HG03095 (cell line): ENCODE measurements around the gene SLC6A19.

Source experiments
- ATAC-seq: cut with Tn5 transposase; IDR thresholded peaks from one replicate; pipeline ENCODE4 v1.9.1; 2021; ENCODE audit warnings: moderate library complexity; ENCODE audit not compliant: unreplicated experiment

Gene SLC6A19

DNA sequence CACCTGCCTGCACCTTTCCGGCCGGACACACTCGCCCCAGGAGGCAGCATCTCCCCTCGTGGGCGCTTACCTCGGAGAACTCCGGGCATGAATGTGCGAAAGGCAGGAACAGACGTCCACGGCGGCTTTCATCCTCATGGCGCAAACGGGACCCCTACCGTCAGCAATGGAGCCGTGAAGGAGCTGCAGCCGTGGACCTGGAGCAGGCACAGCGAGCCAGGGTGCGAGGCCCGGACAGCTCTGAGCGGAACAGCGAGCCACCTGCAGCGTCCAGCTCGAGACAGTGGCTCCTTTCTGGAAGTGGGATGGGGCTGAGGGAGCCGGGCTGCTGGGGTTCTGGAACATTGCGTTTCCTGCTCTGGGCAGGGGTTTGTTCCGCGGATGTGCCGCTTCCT is 7.8 kb upstream of the SLC6A19 start:
- no peak for ATAC-seq

- no peak for ATAC-seq
Observed at GRCh38 chr5:1194378-1194777, 7.0 kb upstream of the SLC6A19 start.

DNA sequence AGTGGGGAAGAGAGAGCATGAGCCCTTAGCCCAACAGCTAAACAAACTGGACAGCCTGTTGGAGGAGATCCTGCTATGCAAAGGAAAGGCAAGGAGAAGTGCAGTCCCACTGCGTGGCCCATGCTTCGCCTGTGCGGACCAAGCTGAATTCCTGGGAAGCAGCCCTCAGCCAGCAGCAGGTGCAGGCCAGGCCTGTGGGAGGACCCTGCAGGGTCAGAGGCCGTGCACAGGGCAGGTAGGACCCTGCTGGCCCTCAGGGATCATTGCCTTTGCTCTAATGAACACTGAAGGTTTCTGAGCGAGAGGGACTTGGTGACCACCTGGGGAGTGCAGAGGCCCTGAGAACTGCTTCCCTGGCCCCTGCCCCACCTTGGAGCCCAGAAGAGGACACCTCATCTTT is 6.0 kb upstream of the SLC6A19 start:
- no peak for ATAC-seq

GRCh38 chr5:1195916-1196315 is 5.5 kb upstream of the SLC6A19 start:
- ATAC-seq, result no peak

- ATAC-seq, result no peak
Observed at GRCh38 chr5:1196562-1196961, 4.8 kb upstream of the SLC6A19 start.

GRCh38 chr5:1197876-1198666 is 3.3 kb upstream of the SLC6A19 start:
- ATAC-seq, result no peak

DNA sequence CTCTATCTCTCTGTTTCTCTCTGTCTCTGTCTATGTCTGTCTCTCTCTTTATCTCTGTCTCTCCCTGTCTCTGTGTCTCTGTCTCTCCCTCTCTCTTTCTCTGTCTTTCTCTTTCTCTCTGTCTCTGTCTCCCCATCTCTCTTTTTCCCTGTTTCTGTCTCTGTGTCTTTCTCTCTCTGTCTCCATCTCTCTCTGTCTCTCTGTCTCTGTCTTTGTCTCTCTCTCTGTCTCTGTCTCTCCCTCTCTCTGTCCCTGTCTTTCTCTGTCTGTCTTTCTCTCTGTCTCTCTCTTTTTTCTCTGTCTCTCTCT is 2.1 kb upstream of the SLC6A19 start:
- ATAC-seq, result no peak

DNA sequence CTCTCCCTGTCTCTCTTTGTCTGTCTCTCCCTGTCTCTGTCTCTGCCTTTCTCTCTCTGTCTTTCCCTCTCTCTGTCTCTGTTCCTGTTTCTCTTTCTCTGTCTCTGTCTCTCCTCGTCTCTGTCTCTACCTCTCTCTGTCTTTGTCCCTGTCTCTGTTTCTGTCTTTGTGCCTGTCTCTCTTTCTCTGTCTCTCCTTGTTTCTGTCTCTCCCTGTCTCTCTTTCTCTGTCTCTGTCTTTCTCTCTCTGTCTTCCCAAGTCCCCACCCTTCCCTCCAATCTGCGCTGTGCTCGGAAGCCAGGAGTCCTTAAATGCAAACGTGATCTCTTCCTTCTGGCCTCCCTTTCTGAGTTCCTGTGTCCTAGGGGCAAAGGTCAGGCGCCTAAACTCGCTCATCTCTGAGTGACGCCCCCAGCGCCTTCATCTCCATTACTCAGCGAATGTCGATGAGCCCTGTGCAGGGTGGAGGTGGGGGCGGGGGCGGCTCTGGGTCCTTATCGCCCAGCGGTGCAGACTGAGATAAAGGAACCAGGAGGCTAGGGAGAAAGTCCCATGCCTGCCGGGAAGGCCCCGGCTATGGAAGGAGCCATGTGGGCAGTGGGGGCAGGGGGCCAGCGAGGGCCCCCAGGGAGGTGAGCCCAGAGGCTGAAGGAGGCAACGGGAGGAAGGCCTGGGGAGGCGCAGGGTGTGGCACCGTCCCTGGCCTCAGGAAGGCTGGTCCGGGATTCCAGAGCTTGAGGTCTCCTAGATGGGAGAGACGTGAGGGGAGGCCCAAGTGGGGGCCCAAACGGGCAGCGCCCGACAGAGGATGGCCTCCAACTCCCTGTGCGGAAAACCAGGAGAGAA is 1.5 kb upstream of the SLC6A19 start:
- no peak for ATAC-seq

DNA sequence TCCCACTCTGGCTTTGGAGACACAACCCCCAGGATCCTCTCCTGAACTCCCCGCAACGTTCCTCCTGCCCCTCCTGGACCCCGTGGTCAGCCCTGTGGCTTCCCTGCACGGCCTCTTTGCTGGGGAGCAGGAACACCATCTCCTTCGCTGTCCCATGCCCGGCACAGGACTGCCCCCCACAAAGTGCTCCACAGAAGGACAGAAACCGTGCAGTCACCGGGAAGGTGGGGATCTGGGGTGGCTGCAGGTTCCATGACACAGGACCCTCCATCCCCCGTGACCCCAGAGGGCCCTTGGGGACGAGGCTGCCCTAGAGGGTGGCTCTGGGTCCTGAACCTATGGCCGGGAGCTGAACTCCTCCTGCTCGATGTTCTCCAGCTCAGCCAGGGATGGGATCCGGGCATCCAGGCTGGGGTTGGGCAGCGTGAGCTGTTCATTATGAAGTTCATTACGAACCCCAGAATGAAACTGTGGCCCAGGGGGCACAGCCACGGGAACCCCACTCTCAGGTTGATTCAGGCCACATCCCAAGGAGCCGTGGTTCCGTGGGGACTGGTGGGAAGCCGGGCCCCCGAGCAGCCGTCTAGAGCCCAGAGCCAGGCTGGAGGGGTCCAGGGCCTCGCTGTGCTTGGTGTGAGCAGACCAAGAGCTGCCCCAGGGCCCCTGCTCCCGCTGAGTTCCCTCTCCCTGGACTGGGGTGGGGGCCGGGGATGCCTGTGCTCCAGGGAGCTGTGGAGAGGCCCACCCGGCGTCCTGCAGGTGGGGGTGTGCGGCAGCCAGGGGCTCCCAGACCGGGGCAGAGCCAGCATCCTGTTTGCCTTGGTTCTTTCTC is 684 bp upstream of the SLC6A19 start:
- no peak for ATAC-seq

DNA sequence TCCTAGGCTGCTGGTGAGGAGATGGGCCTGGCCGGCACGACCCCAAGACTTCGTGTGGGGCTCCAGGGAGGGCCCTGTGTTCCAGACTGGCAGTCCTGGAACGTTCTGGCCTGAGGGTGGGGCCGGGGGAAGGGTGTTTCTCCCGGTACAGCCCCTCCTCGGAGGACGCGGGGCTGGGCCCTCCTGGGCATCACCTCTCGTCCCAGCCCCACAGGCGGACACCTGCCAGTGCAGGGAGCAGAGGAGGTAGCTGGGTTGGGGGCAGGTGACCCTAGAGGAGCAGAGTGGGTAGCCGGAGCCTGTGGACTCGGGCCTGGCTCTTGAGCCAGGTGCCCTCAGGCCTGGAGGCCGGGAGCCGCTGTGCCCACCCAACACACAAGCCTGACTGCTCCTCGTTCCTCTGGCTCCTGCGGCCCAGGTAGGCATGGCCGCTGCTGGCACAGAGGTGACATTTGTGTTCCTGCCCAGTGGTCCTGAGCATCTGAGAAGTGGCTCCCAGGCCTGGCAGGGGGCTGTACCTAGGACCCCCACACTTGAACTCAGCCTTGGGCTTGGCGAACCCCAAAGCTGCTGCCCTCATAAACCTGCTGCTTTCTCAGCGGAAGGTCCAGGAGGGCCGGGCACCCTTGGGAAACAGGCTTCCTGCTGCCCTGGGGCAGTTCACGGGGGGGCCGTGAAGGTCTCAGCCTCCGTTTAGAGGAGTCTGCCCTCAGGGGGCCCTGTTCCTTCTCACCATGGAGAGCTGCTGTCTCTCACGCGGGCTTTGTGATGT is 817 bp downstream of the SLC6A19 start:
- no peak for ATAC-seq

DNA sequence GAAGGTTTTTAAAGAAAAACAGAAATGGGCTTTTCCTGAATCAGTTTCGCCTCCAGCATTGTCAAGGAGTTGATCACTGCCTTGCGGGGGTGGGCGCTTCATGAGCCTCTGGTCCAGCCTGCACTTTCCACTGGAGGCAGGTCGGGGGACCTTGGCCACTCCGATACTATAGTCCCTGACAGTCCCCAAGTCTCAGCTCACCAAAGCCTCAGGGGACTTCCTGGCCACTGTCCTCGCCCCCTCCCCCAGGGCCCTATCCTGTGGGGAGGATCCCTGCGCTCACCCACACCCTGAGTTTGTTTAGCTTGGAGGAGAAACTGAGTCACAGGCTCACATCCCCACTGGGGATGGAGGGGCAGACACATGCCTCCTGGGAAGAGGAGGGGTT is 1.4 kb downstream of the SLC6A19 start:
- ATAC-seq, result no peak

DNA sequence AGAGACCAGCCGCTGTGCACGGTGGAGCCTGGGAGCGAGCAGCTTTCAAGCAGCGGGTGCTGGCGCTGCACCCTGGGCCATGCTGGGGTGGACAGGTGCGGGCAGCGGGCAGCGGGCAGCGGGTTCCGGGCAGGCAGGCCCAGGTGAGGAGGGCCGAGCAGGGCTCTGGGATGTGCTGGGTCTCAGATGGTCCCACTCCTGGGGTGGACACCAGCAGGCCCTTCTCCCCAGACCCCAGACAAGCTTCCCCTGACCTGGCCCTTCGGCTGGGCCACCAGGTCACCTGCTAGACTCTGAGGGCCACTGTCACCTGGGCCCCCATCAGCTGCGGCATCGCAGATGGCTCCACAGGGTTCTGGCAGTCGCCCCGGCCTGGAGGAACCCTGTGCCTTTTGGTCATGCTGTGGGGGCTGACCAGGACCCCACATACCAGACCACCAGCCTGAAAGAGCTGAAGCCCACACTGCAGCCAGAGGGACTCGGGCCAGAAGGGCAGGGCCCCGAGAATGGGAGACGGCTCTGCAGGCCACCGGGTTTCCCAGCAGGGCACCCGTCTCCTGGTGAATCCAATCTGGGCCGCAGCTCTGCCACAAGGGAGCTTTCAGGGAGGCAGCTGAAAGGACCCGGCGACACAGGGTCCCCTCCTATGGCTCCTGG is 2.0 kb downstream of the SLC6A19 start:
- no peak for ATAC-seq

DNA sequence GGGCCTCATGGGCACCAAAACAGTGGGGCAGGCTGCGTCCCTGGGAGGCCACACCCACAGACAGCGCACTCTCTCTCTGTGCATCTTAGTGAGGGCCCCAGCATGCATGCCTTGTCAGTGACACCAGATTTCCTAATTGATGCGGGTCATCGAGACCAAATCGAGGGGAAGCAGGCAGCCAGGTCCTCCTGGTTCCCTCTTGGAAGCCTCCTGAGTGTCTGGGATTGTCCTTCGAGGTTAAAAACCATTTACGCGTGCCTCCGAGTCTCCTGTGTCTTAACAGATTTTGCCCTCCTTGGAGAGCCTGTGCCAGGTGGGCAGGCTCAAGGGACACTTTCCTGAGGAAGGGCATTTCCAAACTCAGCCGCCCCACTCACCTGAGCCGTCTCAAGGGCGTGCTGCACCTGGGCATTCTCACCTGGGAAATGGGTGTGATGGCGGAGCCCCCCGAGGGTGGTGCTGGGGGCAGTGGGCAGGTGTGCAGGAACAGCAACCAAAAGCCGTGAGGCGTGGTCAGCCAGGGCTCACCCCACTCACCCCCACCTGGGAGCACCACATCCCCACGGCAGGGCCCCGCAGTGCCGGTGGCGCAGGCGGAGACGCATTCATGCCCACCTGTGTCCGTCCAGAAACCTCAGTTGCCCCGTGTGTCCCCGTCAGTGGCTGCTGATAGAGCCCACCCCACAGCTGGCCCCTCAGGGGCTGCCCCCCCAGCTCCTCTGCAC is 2.7 kb downstream of the SLC6A19 start:
- ATAC-seq, result no peak

DNA sequence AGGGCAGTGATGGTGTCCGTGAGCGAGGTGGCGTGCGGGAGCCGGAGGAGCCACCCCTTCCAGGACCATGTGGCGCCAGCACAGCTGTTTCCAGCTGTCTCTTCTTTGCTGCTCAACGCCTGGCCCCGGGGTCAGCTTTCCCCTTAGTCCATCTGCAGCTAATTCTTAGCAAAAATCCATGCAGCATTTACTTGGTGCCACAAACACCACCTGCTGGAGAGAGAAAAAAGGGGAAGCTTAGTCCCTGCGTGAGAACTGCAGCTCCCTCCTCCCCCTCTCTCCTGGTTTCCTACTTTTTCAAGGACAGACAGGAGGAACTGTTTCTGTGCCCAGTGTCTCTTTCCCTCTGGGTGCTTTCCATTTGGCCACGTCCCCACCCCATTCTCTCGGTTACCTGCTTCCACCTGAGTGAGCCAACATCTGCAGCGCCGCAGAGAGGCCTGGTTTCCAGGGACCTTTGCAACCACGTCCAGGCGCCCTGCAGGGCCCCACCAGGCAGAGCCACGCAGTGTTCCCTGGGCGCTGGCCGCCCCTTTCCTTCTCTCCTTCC is 3.4 kb downstream of the SLC6A19 start:
- ATAC-seq, result no peak

GRCh38 chr5:1205255-1206180 is 4.1 kb downstream of the SLC6A19 start:
- ATAC-seq, result no peak

- no peak for ATAC-seq
Observed at GRCh38 chr5:1206521-1207412, 5.4 kb downstream of the SLC6A19 start.

- ATAC-seq, result no peak
Observed at GRCh38 chr5:1207555-1207954, 6.2 kb downstream of the SLC6A19 start.
